Omental fat pad (tissue), 4 donors: ENCODE results near the gene LCP2. TPM values are rescaled to one million over a fixed set of nuclear protein-coding genes. Genes with fewer than 3 reads are reported as not detected.
A peak's percentile ranks its signal among the peaks of the same experiment; 100 is the strongest.

ENCODE experiments used
- ATAC-seq: fragments of 150-250 bp; one replicate; pipeline ENCODE4 v1.9.1; 2016; ENCODE audit warnings: mild to moderate bottlenecking, moderate library complexity; ENCODE audit not compliant: low FRiP score
- DNase-seq: peaks from one replicate; pipeline ENCODE4 v3.0.0-alpha.2; 2019; ENCODE audit warnings: low spot score
- CTCF ChIP-seq, 3 donors: fragments of 450-650 bp; IDR thresholded peaks; one replicate each; pipeline ENCODE4 v1.5.1; 2016 to 2017; ENCODE audit warnings: antibody characterized with exemption in 3 of 3, mild to moderate bottlenecking in 3 of 3, moderate library complexity in 2 of 3
- total RNA-seq, 4 donors: library from RNA; depleted of rRNA; stranded (reverse); fragments of >200 nt; gene quantifications; one replicate each; pipeline ENCODE4 v1.1.0, GENCODE V29; 2016

Gene LCP2
- total RNA-seq, 4 donors from 2014 or later: 33.5 to 81.2 (median 59.1) TPM

GRCh38 chr5:170305646-170306025 is 8.1 kb upstream of the LCP2 start:
- ATAC-seq: no peak
- TF ChIP-seq CTCF (IDR thresholded peaks at IDR 0.05): no peak
- DNase-seq: no peak

- DNase-seq (no peak), ATAC-seq (no peak)
- no peak for TF ChIP-seq CTCF (IDR thresholded peaks at IDR 0.05)
Measured at GRCh38 chr5:170305016-170305645, 7.6 kb upstream of the LCP2 start.

- TF ChIP-seq CTCF (IDR thresholded peaks at IDR 0.05): no peak
- DNase-seq (no peak), ATAC-seq (no peak)
Measured at GRCh38 chr5:170303549-170303948, 6.0 kb upstream of the LCP2 start.

GRCh38 chr5:170302653-170303501 is 5.3 kb upstream of the LCP2 start:
- no peak for TF ChIP-seq CTCF (IDR thresholded peaks at IDR 0.05)
- ATAC-seq: peak; percentile 23

GRCh38 chr5:170301981-170302652 is 4.5 kb upstream of the LCP2 start:
- ATAC-seq: no peak
- TF ChIP-seq CTCF (IDR thresholded peaks at IDR 0.05): no peak

More at GRCh38 chr5:170302653-170303501, 5.3 kb upstream of the LCP2 start:
- DNase-seq: no peak

GRCh38 chr5:170301149-170301548 is 3.6 kb upstream of the LCP2 start:
- DNase-seq (no peak), ATAC-seq (no peak)
- no peak for TF ChIP-seq CTCF (IDR thresholded peaks at IDR 0.05)

More at GRCh38 chr5:170301981-170302652, 4.5 kb upstream of the LCP2 start:
- DNase-seq: no peak
